Measurements from ENCODE around the gene PARVA.

DNA sequence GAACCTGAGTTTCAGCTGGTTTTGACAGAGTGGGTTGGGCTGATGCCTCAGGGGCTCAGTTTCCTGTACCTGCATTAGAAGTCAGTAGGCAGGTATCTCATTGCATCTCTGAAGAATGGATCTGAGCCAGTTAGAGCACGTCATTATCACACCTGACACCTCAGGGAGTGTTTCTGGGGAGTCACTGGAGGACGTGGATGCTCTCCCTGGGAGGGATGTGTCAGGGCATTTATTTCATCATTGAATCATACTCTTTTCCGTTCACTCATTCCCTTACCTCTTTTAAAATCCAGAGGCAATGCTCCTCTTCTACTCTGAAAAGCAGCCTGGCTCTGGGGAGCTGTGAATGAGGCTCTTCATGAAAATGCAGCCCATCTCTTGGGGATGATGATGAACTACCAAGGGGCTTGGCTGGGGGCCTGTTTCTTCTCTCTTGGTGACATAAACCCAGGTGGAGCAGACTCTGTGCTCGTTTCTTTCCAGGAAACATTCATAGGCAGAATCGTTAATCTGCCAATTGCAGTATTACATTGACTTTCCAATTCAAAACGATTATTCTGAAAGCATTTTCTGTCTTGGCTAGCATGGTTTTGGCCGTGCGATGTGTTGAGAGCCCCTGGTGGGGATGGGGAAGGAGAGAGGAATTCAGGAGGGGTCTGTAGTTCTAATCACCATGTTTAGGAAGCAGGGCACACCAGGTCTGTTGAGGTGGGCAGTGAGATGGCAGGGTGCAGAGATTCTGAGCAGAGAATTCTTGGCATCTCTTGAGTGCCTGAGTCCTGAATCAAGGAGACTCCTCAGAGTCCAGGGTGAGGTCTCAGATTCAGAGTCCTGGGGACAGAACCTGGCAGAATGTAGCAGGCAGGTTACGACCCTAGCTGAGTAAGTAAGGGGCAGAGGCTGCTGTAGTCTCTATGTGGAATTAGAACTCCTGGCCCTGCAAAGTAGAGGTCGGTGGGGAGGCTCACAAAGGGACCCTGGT, 12.6 kb downstream of the PARVA start:
- TF ChIP-seq CTCF (IDR thresholded peaks at IDR 0.05; ENCODE audit: low read depth, low read length, poor library complexity, severe bottlenecking) (no peak), EZH2phosphoT487 (IDR thresholded peaks at IDR 0.05; ENCODE audit: borderline replicate concordance, low read length) (no peak)
